Tibial nerve (tissue), 4 donors: ENCODE measurements around the gene CAPRIN1. TPM values are rescaled to one million over a fixed set of nuclear protein-coding genes. Genes with fewer than 3 reads are reported as not detected.

Experiments
- DNase-seq, 2 donors: peaks; one replicate each; pipeline ENCODE4 v3.0.0-alpha.2; 2019; ENCODE audit warnings: low spot score in 2 of 2
- H3K27ac ChIP-seq, 4 donors: fragments of 200-600 bp; sonication (generic) in 3 of 4; one replicate each; pipeline ENCODE4 v1.5.1; 2017 to 2019; ENCODE audit warnings: mild to moderate bottlenecking in 1 of 4
- H3K27me3 ChIP-seq, 2 donors: fragments of 200-600 bp; sonication (generic) in 1 of 2; one replicate each; pipeline versions ENCODE4 v1.5.1 to v1.6.0; 2017 to 2019
- H3K36me3 ChIP-seq, 3 donors: fragments of 200-600 bp; sonication (generic); one replicate each; pipeline ENCODE4 v1.5.1; 2018 to 2019
- H3K4me1 ChIP-seq, 4 donors: fragments of 200-600 bp; sonication (generic) in 3 of 4; one replicate each; pipeline ENCODE4 v1.5.1; 2017 to 2019
- H3K4me3 ChIP-seq, 4 donors: fragments of 200-600 bp; sonication (generic) in 3 of 4; one replicate each; pipeline ENCODE4 v1.5.1; 2017 to 2019; ENCODE audit warnings: mild to moderate bottlenecking in 1 of 4, moderate library complexity in 1 of 4
- H3K9me3 ChIP-seq, 4 donors: fragments of 200-600 bp; sonication (generic) in 3 of 4; one replicate each; pipeline ENCODE4 v1.5.1; 2017 to 2019
- EP300 ChIP-seq, 2 donors: sonication (generic); formaldehyde crosslinking; IDR thresholded peaks; one replicate each; pipeline ENCODE4 v1.6.1; 2017; ENCODE audit warnings: antibody characterized with exemption in 2 of 2, mild to moderate bottlenecking in 1 of 2
- POLR2A ChIP-seq, 2 donors: fragments of 450-650 bp; IDR thresholded peaks; one replicate each; pipeline ENCODE4 v1.6.1; 2017; ENCODE audit warnings: antibody characterized with exemption in 2 of 2, mild to moderate bottlenecking in 2 of 2, moderate library complexity in 2 of 2
- WGBS, 2 donors: methylation state at CpG; one replicate each; pipeline ENCODE4 v1.1.5; 2018; 5-methylcytosine and 5-hydroxymethylcytosine counted together
- total RNA-seq, 4 donors: library from RNA; depleted of rRNA; stranded (reverse); fragments of >200 nt; gene quantifications; one replicate each; pipeline ENCODE4 v1.1.0, GENCODE V29; 2016
- TF ChIP-seq, protein P1 (sequence below), 5 experiments: fragments of 200-600 bp in 3 of 5; fragments of 450-650 bp in 2 of 5; sonication (generic) in 3 of 5; IDR thresholded peaks; one replicate each; pipeline ENCODE4 v1.5.1; 2016 to 2019; ENCODE audit warnings: antibody characterized with exemption in 5 of 5, mild to moderate bottlenecking in 3 of 5, moderate library complexity in 2 of 5

CAPRIN1 gene
- total RNA-seq, 4 donors from 2014 or later: 121 to 167 (median 150) TPM

DNA sequence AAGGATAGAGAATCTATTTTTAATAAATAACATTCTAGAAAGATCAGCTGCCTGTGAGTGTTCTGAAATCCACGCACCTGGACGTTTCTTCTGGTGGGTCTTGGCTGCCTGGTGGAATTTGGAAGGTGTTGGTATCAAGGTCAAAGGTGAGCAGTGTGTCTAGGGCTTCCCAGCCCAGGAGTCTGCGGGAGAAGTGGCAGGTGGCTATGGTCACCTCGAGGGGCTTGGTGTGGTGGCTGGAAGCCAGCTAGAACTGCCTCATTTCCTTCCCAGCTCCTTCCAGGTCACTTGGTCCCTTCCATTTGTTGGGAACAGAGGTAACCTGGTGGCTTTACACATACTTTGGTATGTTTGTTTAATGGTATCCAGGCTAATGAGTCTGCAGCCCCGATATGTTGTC lies 95.3 kb downstream of the CAPRIN1 start:
- Histone ChIP-seq H3K27ac (no peak overlapping the region), H3K4me3 (no peak overlapping the region), H3K36me3 (peaks cover 0 to 99% (median 23%) of the 10 kb centered on the region in 3 donors), H3K9me3 (no peaks in the 10 kb centered on the region), H3K27me3 (no peaks in the 10 kb centered on the region), H3K4me1 (peaks cover 0 to 16% (median 3%) of the 10 kb centered on the region in 4 donors)
- WGBS, 2 donors: 84% methylated on average over 5 of the region's 5 CpGs
- TF ChIP-seq POLR2A (IDR thresholded peaks at IDR 0.05) (no peak), EP300 (IDR thresholded peaks at IDR 0.05) (no peak)
- TF ChIP-seq, protein P1, sequence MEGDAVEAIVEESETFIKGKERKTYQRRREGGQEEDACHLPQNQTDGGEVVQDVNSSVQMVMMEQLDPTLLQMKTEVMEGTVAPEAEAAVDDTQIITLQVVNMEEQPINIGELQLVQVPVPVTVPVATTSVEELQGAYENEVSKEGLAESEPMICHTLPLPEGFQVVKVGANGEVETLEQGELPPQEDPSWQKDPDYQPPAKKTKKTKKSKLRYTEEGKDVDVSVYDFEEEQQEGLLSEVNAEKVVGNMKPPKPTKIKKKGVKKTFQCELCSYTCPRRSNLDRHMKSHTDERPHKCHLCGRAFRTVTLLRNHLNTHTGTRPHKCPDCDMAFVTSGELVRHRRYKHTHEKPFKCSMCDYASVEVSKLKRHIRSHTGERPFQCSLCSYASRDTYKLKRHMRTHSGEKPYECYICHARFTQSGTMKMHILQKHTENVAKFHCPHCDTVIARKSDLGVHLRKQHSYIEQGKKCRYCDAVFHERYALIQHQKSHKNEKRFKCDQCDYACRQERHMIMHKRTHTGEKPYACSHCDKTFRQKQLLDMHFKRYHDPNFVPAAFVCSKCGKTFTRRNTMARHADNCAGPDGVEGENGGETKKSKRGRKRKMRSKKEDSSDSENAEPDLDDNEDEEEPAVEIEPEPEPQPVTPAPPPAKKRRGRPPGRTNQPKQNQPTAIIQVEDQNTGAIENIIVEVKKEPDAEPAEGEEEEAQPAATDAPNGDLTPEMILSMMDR (IDR thresholded peaks at IDR 0.05): no peak
- no peak for DNase-seq

DNA sequence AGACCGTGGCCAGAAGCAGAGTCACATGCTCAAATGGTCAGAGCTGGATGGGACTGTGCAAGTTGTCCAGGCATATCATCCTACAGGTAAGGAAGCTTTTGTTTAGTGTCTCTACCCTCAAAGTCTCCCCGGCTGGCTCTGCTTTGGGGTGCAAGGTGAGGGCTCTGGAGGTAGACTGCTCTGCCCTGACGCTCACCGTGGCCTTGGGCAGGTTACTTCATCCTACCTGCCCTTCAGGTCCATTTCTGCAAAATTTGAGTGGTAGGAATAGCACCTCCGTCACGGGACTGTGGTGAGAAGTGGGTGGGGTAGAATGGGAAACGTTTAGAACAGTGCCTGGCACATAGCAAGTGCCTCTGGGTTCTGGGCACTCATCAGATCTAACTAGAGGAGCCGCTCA lies 96.0 kb downstream of the CAPRIN1 start:
- H3K27me3 ChIP-seq: no peaks in the 10 kb centered on the region
- peaks cover 0 to 16% (median 3%) of the 10 kb centered on the region in 4 donors for H3K4me1 ChIP-seq
- DNase-seq: no peak
- no peak for TF ChIP-seq POLR2A (IDR thresholded peaks at IDR 0.05)
- no peak for TF ChIP-seq EP300 (IDR thresholded peaks at IDR 0.05)
- TF ChIP-seq, protein P1 (IDR thresholded peaks at IDR 0.05): no peak
- H3K36me3 ChIP-seq: peaks cover 0 to 99% (median 23%) of the 10 kb centered on the region in 3 donors
- no peaks in the 10 kb centered on the region for H3K9me3 ChIP-seq
- H3K27ac ChIP-seq: no peak overlapping the region
- no peak overlapping the region for H3K4me3 ChIP-seq
- 88 to 90% methylated on average over 8 of the region's 8 CpGs for WGBS, 2 donors

DNA sequence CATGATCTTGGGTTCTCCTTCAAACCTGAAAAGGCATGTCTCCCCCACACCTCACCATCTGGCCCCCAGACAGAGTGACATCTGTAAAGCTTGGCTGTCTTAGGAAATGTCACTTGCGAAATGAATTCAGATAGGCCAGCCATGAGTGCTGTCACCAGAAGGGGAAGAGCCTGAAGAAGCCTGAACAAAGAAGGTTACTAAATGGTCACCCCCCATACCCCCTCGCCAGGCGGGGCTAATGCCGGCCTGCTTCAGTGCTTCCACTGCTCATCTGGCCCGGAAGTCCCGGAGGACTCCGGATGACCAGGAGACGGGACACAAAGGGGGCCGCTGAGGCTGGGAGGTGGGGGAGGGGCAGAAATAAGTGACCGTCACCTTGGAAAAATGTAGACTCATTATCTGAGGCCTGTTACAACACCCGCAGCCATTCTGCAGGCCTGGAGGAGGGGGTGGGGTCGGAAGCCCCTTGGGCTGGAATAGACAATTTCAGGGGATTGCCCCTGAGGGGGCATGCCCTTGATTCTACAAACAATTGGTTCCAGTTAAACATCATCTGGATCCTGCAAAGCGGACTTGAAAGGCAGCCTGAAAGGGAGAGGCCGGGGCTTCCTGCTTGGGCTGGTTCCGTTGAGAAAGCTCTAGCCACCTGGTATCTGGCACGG lies 97.1 kb downstream of the CAPRIN1 start:
- H3K27ac ChIP-seq: no peak overlapping the region
- H3K36me3 ChIP-seq: peaks cover 0 to 99% (median 13%) of the 10 kb centered on the region in 3 donors
- peaks cover 0 to 16% (median 3%) of the 10 kb centered on the region in 4 donors for H3K4me1 ChIP-seq
- 70 to 71% methylated on average over 16 of the region's 16 CpGs for WGBS, 2 donors
- H3K27me3 ChIP-seq: no peaks in the 10 kb centered on the region
- DNase-seq: no peak
- TF ChIP-seq EP300 (IDR thresholded peaks at IDR 0.05): no peak
- no peak for TF ChIP-seq POLR2A (IDR thresholded peaks at IDR 0.05)
- TF ChIP-seq, protein P1 (IDR thresholded peaks at IDR 0.05): no peak
- H3K9me3 ChIP-seq: no peaks in the 10 kb centered on the region
- no peak overlapping the region for H3K4me3 ChIP-seq

DNA sequence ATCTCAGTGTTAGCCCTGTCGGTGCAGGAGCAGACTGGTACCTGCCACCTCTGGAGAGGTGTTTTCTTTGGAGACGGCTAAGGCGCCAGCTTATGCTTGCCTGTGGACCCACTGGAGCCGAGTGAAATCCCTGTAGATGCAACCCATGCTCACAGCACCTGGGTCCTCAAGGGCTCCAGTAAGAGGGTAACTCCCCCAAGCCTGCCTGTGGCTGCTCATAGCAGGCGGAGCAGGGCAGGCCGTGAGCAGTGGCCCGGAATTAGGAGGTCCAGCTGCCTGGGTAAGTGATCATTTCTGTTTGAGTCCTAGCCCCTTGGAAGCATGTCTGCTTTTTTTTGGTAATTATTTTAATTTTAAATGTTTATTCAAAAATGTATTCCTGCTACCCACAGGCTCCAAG lies 97.7 kb downstream of the CAPRIN1 start:
- Histone ChIP-seq H3K4me1 (peaks cover 0 to 16% (median 3%) of the 10 kb centered on the region in 4 donors), H3K27me3 (no peaks in the 10 kb centered on the region), H3K4me3 (no peak overlapping the region), H3K27ac (no peak overlapping the region), H3K36me3 (peaks cover 0 to 99% (median 12%) of the 10 kb centered on the region in 3 donors), H3K9me3 (no peaks in the 10 kb centered on the region)
- no peak for DNase-seq
- TF ChIP-seq, protein P1 (IDR thresholded peaks at IDR 0.05): no peak
- TF ChIP-seq POLR2A (IDR thresholded peaks at IDR 0.05): no peak
- TF ChIP-seq EP300 (IDR thresholded peaks at IDR 0.05): no peak
- 89 to 92% methylated on average over 7 of the region's 7 CpGs for WGBS, 2 donors

DNA sequence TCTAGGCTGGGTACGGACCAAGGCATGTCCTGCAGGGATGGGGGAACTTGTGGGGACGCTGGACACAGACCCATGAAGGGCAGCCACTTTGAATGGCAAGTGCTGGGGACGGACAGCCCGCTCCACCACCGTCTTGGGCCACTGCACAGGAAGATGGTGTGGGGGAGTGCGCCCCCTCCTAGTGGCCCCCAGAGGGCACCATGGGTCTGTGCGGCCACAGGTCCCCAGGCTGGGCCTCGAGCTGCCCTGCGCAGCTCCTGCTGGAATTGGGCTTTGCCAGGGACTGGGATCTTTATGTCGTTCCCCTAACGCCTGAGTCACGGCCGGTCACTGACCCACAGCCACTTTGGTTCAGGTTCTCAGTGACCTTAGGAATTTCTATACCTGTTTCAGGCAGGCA lies 98.3 kb downstream of the CAPRIN1 start:
- Histone ChIP-seq H3K4me3 (no peak overlapping the region), H3K9me3 (no peaks in the 10 kb centered on the region), H3K4me1 (peaks cover 0 to 16% (median 3%) of the 10 kb centered on the region in 4 donors), H3K36me3 (peaks cover 0 to 99% (median 10%) of the 10 kb centered on the region in 3 donors), H3K27ac (no peak overlapping the region), H3K27me3 (no peaks in the 10 kb centered on the region)
- no peak for DNase-seq
- 68 to 78% methylated on average over 9 to 13 of the region's 13 CpGs for WGBS, 2 donors
- TF ChIP-seq EP300 (IDR thresholded peaks at IDR 0.05) (no peak), POLR2A (IDR thresholded peaks at IDR 0.05) (no peak)
- TF ChIP-seq, protein P1 (IDR thresholded peaks at IDR 0.05): peak in 2 of 5 experiments; percentile 8 to 26
